ENCODE results near the gene DEXI.

Gene DEXI

DNA sequence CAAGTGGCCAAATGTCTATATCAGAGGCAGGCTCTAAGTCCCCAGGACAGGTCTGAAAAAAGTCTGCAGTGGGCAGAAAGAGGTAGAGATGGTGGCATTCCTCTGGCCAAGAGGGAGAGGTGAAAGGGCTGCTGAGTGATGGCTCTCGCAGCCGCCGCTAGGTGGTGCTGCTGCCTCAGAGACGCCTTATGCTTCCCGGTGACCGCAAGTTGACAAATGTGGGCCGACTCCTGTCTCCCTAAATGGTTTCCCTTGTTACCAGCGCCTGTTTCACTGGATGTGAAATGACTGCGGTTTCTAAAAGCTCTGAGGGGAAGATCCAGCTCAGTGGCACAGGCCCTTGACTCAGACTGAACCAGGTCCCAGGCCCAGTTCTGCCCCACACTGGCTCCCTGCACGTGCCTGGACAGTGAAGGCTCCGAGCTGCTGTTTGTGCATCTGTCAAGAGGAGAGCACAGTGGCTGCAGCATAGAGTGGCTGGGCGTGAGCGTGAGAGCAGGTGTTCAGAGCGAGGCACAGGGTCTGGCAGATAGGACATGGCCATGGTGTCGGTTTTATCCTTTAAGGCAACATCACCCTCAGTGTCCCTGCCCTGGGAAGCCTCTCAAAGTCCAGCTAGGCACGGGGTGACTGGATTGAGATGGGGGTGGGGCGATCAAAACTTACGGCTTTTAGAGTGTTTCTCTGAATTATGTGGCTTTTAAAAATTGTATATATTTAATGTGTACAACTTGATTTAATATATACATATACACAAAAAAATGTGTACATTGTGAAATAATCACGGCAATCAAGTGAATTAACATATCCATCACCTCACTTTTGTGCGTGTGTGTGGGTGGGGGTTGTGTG is 22.0 kb upstream of the DEXI start:
- Mint-ChIP-seq H3K27ac (peak overlapping the region; percentile 88), H3K9me3 (peaks cover 5% of the 10 kb centered on the region), H3K36me3 (ENCODE audit: low read depth) (peaks cover 41% of the 10 kb centered on the region), H3K4me3 (peak overlapping the region; percentile 77), H3K4me1 (ENCODE audit: low read depth) (peaks cover 79% of the 10 kb centered on the region), H3K27me3 (ENCODE audit: low read depth) (no peaks in the 10 kb centered on the region)
- peak; percentile 84 for DNase-seq (ENCODE audit: low spot score)

DNA sequence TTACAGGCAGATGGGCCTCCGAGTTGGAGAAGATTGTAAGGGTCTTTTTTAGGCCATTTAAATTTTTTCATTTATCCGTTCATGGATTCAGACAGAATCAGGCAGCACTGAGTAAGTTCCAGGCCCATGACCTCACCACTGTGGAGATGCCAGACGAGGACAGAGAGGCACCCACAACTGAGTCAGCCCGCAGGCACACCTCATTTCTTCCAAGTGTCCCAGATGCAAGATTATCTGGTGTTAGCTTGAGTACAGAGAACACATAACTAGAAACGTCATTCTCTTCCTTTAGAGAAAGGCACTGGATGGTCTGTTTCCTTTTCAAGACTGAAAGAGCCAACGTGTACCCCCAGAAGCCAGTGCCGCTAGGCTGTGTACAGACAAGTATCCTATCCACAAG is 19.0 kb upstream of the DEXI start:
- Mint-ChIP-seq H3K4me3 (no peak overlapping the region), H3K9me3 (peaks cover 3% of the 10 kb centered on the region), H3K4me1 (ENCODE audit: low read depth) (peaks cover 73% of the 10 kb centered on the region), H3K27me3 (ENCODE audit: low read depth) (no peaks in the 10 kb centered on the region), H3K27ac (no peak overlapping the region), H3K36me3 (ENCODE audit: low read depth) (peaks cover 39% of the 10 kb centered on the region)
- peak; percentile 60 for DNase-seq (ENCODE audit: low spot score)

DNA sequence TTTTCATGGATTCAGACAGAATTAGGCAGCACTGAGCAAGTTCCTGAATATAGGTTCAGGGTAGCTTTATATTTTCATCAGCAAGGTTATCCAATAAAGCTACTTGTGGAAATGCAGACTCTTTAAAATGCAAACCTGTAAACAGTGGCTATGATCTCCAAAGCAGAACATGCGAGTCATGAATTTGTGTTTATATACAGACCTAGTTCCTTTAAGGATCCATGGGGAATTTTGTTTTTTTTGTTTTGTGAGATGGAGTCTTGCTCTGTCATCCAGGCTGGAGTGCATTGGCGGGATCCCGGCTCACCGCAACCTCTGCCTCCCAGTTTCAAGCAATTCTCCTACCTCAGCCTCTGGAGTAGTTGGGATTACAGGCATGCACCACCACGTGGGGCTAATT is 16.9 kb upstream of the DEXI start:
- Mint-ChIP-seq H3K9me3 (no peaks in the 10 kb centered on the region), H3K4me3 (no peak overlapping the region), H3K4me1 (ENCODE audit: low read depth) (peaks cover 70% of the 10 kb centered on the region), H3K36me3 (ENCODE audit: low read depth) (peaks cover 33% of the 10 kb centered on the region), H3K27me3 (ENCODE audit: low read depth) (no peaks in the 10 kb centered on the region), H3K27ac (no peak overlapping the region)
- no peak for DNase-seq (ENCODE audit: low spot score)

- peak; percentile 65 for DNase-seq (ENCODE audit: low spot score)
- peaks cover 21% of the 10 kb centered on the region for H3K36me3 Mint-ChIP-seq (ENCODE audit: low read depth)
- peak overlapping the region; percentile 82 for H3K27ac Mint-ChIP-seq
- H3K4me3 Mint-ChIP-seq = peak overlapping the region; percentile 44
- H3K4me1 Mint-ChIP-seq (ENCODE audit: low read depth) = peaks cover 63% of the 10 kb centered on the region
- H3K9me3 Mint-ChIP-seq = no peaks in the 10 kb centered on the region
- H3K27me3 Mint-ChIP-seq (ENCODE audit: low read depth) = no peaks in the 10 kb centered on the region
Measured at GRCh38 chr16:10957771-10958482, 15.7 kb upstream of the DEXI start.

DNA sequence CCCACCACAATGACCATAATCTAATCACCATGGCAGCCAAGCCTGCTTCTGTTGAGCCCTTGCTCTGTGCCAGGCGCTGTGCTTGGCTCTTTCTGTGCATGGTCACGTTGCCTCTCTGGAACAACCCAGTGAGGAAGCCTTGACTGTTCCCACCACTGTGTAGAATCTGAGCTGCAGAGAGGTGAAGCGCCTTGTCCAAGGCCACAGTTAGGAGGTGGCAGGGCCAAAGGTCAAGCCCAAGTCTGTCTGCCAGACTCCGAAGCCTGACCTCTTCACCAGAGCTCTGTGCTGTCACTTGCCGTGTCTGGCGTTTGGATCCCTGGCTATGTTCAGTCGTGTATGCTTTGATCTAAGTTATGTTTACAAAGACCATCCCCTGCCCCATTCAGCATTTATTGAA is 12.6 kb upstream of the DEXI start:
- peaks cover 10% of the 10 kb centered on the region for H3K36me3 Mint-ChIP-seq (ENCODE audit: low read depth)
- peak overlapping the region; percentile 9 for H3K27ac Mint-ChIP-seq
- H3K9me3 Mint-ChIP-seq = no peaks in the 10 kb centered on the region
- DNase-seq (ENCODE audit: low spot score) = no peak
- H3K4me3 Mint-ChIP-seq = peak overlapping the region; percentile 3
- no peaks in the 10 kb centered on the region for H3K27me3 Mint-ChIP-seq (ENCODE audit: low read depth)
- peaks cover 43% of the 10 kb centered on the region for H3K4me1 Mint-ChIP-seq (ENCODE audit: low read depth)

GRCh38 chr16:10951026-10951425 is 8.8 kb upstream of the DEXI start:
- Mint-ChIP-seq H3K9me3 (no peaks in the 10 kb centered on the region), H3K36me3 (ENCODE audit: low read depth) (no peaks in the 10 kb centered on the region), H3K27me3 (ENCODE audit: low read depth) (no peaks in the 10 kb centered on the region), H3K4me1 (ENCODE audit: low read depth) (peaks cover 42% of the 10 kb centered on the region), H3K27ac (no peak overlapping the region), H3K4me3 (no peak overlapping the region)
- no peak for DNase-seq (ENCODE audit: low spot score)

GRCh38 chr16:10950393-10950792 is 8.1 kb upstream of the DEXI start:
- no peaks in the 10 kb centered on the region for H3K36me3 Mint-ChIP-seq (ENCODE audit: low read depth)
- no peak overlapping the region for H3K4me3 Mint-ChIP-seq
- no peak for DNase-seq (ENCODE audit: low spot score)
- no peaks in the 10 kb centered on the region for H3K9me3 Mint-ChIP-seq
- H3K4me1 Mint-ChIP-seq (ENCODE audit: low read depth) = peaks cover 43% of the 10 kb centered on the region
- no peak overlapping the region for H3K27ac Mint-ChIP-seq
- H3K27me3 Mint-ChIP-seq (ENCODE audit: low read depth) = no peaks in the 10 kb centered on the region

DNA sequence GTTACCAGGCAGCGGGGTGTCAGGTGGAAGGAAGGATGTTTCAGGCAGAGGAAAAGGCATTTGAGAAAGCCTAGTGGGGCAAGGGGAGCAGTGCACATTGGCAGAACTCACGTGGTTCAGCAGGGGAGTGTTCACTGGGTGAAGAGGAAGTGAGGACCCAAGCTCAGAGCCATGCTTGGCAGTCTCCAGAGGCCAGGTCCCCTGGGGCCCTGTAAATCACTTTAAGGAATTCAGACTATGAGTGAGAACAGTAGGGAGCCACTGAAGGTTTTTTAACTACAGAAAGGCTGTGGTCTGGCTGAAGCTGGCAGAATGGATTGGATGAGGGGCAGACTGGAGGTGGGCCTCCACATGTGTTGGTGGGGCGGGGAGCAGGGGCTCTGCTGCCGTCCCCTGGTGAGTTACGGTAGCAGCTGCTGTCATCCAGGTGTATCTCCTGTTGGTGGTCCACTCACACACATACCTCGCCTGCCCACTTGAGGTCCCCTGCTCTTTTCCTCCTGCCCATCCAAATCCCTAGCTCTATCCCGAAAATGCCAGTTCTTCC is 7.2 kb upstream of the DEXI start:
- no peak for DNase-seq (ENCODE audit: low spot score)
- H3K9me3 Mint-ChIP-seq = no peaks in the 10 kb centered on the region
- no peaks in the 10 kb centered on the region for H3K27me3 Mint-ChIP-seq (ENCODE audit: low read depth)
- peak overlapping the region; percentile 43 for H3K27ac Mint-ChIP-seq
- H3K4me1 Mint-ChIP-seq (ENCODE audit: low read depth) = peaks cover 36% of the 10 kb centered on the region
- no peaks in the 10 kb centered on the region for H3K36me3 Mint-ChIP-seq (ENCODE audit: low read depth)
- H3K4me3 Mint-ChIP-seq = peak overlapping the region; percentile 5

- no peak overlapping the region for H3K4me3 Mint-ChIP-seq
- H3K4me1 Mint-ChIP-seq (ENCODE audit: low read depth) = peaks cover 37% of the 10 kb centered on the region
- H3K9me3 Mint-ChIP-seq = no peaks in the 10 kb centered on the region
- DNase-seq (ENCODE audit: low spot score) = no peak
- no peak overlapping the region for H3K27ac Mint-ChIP-seq
- H3K27me3 Mint-ChIP-seq (ENCODE audit: low read depth) = no peaks in the 10 kb centered on the region
- H3K36me3 Mint-ChIP-seq (ENCODE audit: low read depth) = no peaks in the 10 kb centered on the region
Measured at GRCh38 chr16:10947211-10947787, 5.0 kb upstream of the DEXI start.

- Mint-ChIP-seq H3K27ac (peak overlapping the region; percentile 19), H3K4me3 (peak overlapping the region; percentile 79)
Measured at GRCh38 chr16:10946308-10946707, 4.0 kb upstream of the DEXI start.

DNA sequence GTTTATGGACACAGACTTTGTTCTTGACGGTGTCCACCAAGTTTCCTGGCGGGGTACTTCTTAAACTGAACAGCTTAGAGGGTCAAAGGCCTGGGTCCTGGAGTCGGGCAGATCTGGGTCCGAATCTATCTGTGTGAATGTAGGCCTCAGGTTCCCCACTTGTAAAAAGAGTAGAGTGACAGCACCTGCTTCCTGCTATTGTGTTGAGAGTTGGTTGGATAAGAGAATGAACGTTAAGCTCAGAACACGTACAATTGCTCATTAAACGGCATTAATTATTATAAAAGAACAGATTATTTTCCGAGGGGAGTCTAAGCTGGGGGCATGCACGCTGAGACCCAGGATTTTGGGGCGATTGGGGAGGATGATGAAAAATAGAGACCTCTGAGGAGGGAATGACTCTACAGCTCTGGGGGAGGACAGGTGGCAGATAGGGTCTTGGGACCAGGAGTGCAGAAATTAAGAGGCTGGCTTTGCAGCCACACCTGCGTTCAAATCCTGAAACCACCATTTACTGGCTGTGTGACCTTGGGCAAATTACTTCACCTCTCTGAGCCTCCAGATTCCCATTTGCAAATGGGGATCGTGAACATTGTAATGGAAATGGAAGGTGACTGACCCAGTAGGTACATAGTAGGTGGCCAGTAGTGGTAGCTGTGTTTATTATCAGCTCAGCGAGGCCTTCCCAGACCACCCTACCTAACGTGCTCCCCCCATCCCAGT is 3.0 kb upstream of the DEXI start:
- Mint-ChIP-seq H3K9me3 (no peaks in the 10 kb centered on the region), H3K27me3 (ENCODE audit: low read depth) (no peaks in the 10 kb centered on the region), H3K36me3 (ENCODE audit: low read depth) (no peaks in the 10 kb centered on the region), H3K4me3 (peak overlapping the region; percentile 79), H3K4me1 (ENCODE audit: low read depth) (peaks cover 49% of the 10 kb centered on the region), H3K27ac (peak overlapping the region; percentile 66)
- no peak for DNase-seq (ENCODE audit: low spot score)

More at GRCh38 chr16:10946308-10946707, 4.0 kb upstream of the DEXI start:
- no peak for DNase-seq (ENCODE audit: low spot score)
- Mint-ChIP-seq H3K27me3 (ENCODE audit: low read depth) (no peaks in the 10 kb centered on the region), H3K4me1 (ENCODE audit: low read depth) (peaks cover 39% of the 10 kb centered on the region), H3K9me3 (no peaks in the 10 kb centered on the region), H3K36me3 (ENCODE audit: low read depth) (no peaks in the 10 kb centered on the region)

GRCh38 chr16:10944249-10945064 is 2.2 kb upstream of the DEXI start, which contains the start of gene CLEC16A:
Gene CLEC16A, plus strand, starts transcription at chr16:10944564. Its CDS starts 154 bp downstream, at chr16:10944718.
- DNase-seq (ENCODE audit: low spot score) = peak; percentile 97
- H3K9me3 Mint-ChIP-seq = no peaks in the 10 kb centered on the region
- no peaks in the 10 kb centered on the region for H3K27me3 Mint-ChIP-seq (ENCODE audit: low read depth)
- peaks cover 3% of the 10 kb centered on the region for H3K36me3 Mint-ChIP-seq (ENCODE audit: low read depth)
- H3K27ac Mint-ChIP-seq = peak within 1 kb of the TSS; percentile 66
- peaks cover 51% of the 10 kb centered on the region for H3K4me1 Mint-ChIP-seq (ENCODE audit: low read depth)
- peak within 1 kb of the TSS; percentile 79 for H3K4me3 Mint-ChIP-seq

- H3K4me1 Mint-ChIP-seq (ENCODE audit: low read depth) = peaks cover 58% of the 10 kb centered on the region
- no peak overlapping the region for H3K27ac Mint-ChIP-seq
- H3K9me3 Mint-ChIP-seq = no peaks in the 10 kb centered on the region
Measured at GRCh38 chr16:10943064-10943353, 741 bp upstream of the DEXI start.

More at GRCh38 chr16:10943064-10943353, 741 bp upstream of the DEXI start:
- Mint-ChIP-seq H3K27me3 (ENCODE audit: low read depth) (no peaks in the 10 kb centered on the region), H3K36me3 (ENCODE audit: low read depth) (peaks cover 7% of the 10 kb centered on the region), H3K4me3 (peak overlapping the region; percentile 69)
- no peak for DNase-seq (ENCODE audit: low spot score)

All from T-helper 2 cell treated with Interferon-gamma antibody and Interleukin-4, amounts not matched to agents 5 μg/mL and 100 μg/mL, for 36 hours (primary cell).